ENCODE data around the gene EYA4.

Gene EYA4

DNA sequence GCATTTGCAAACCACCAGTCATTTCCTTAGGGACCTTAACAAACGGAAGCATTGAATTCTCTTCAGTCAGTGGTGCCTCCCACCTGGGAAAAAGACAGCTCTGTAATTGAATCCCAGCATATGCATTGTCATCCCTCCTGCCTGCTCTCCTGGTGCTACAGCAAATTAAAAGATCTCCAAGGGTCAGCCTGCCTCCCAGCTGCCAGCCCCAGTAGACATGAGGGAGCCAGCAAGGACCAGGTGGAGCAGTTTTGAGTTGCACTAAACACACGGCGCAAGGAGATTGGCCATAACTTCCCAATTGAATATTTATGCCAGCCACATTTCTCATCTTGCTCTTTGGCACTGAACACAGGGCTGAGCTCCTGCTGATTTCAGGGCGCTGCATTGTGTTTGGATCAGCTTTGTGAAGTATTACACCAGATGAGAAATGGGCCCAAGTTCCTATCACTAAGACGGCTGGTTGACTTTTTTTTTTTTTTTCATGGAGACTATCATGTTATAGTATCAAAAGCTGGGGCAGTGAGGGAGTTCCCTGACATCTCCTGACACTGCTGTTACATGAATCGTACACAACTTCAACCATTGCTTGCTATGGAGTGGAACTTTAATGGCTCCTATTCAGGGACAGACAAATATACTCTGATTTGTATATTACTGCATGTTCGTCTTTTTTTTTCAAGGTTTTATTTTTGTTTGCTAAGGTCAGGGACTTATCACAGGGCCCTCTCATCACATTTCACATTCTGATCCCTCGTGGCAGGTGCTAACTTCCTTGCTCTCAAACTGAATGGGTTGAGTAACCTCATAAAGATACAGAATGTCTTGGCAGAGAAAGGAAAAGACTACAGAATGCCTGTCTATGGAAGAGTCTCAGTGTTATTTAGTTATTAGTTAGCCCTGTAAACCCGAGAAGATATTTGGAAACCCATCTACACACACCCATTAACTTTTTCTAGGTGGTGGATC is 191.1 kb downstream of the EYA4 start:
- no peak overlapping the region for H3K27ac ChIP-seq
- TF ChIP-seq CTCF (IDR thresholded peaks at IDR 0.05), result no peak
- no peaks in the 10 kb centered on the region for H3K9me3 ChIP-seq
- intact Hi-C loops (cut with DNase I; ENCODE audit: low total_unique reads), result loop anchor here (5.0 kb wide), 1 partner anchor 1780 kb away; no protein-coding TSS in a partner anchor
- no peak overlapping the region for H3K4me3 ChIP-seq
- H3K36me3 ChIP-seq, result no peaks in the 10 kb centered on the region
- no peaks in the 10 kb centered on the region for H3K27me3 ChIP-seq
- DNase-seq, result no peak
- no peaks in the 10 kb centered on the region for H3K4me1 ChIP-seq

DNA sequence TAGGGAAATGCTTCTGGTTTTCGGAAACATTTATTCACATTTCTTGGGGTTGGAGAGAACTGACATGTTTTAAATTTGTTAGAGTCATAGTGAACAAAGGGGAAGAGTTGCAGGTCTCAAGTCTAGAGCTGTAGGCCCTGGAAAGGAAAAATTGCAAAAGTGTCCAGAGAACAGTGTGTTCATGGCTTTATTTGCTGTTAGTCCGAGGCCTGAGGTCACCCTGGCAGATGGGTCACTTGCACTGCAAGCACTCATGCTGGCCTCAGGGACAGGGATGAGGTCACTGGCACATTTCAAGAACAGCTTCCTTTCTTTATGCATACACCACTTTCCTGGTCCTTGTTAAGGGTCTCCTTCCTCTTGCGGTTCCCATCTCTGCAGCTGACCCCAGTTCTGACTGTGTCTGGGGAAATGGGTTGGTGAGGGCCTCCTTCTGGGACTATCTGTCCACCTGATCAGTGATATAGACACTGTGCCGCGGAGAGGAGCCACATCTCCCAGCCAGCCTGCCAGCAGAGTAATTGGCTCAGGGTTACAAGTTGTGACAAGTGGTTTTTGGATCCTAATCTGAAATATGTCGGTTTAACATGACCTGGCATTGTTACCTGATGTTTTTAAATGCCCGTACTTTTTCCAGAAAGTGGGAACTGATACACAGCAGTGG is 194.0 kb downstream of the EYA4 start:
- intact Hi-C loops (cut with DNase I; ENCODE audit: low total_unique reads), result no loop called here
- H3K27ac ChIP-seq, result no peak overlapping the region
- no peak overlapping the region for H3K4me3 ChIP-seq
- TF ChIP-seq CTCF (IDR thresholded peaks at IDR 0.05), result no peak
- no peaks in the 10 kb centered on the region for H3K9me3 ChIP-seq
- no peaks in the 10 kb centered on the region for H3K27me3 ChIP-seq
- no peak for DNase-seq
- no peaks in the 10 kb centered on the region for H3K36me3 ChIP-seq
- H3K4me1 ChIP-seq, result no peaks in the 10 kb centered on the region

- H3K36me3 ChIP-seq, result no peaks in the 10 kb centered on the region
- no peak overlapping the region for H3K27ac ChIP-seq
- no peak for TF ChIP-seq CTCF (IDR thresholded peaks at IDR 0.05)
- no peaks in the 10 kb centered on the region for H3K4me1 ChIP-seq
- intact Hi-C loops (cut with DNase I; ENCODE audit: low total_unique reads), result no loop called here
- no peaks in the 10 kb centered on the region for H3K27me3 ChIP-seq
- DNase-seq, result no peak
- no peak overlapping the region for H3K4me3 ChIP-seq
- H3K9me3 ChIP-seq, result no peaks in the 10 kb centered on the region
These were observed 195.5 kb downstream of the EYA4 start for GRCh38 chr6:133436652-133437051.

GRCh38 chr6:133441491-133441890 is 200.3 kb downstream of the EYA4 start:
- Histone ChIP-seq H3K4me3 (no peak overlapping the region), H3K27me3 (no peaks in the 10 kb centered on the region), H3K27ac (no peak overlapping the region), H3K9me3 (no peaks in the 10 kb centered on the region), H3K36me3 (no peaks in the 10 kb centered on the region), H3K4me1 (no peaks in the 10 kb centered on the region)
- TF ChIP-seq CTCF (IDR thresholded peaks at IDR 0.05), result no peak
- DNase-seq, result no peak
- intact Hi-C loops (cut with DNase I; ENCODE audit: low total_unique reads), result no loop called here

DNA sequence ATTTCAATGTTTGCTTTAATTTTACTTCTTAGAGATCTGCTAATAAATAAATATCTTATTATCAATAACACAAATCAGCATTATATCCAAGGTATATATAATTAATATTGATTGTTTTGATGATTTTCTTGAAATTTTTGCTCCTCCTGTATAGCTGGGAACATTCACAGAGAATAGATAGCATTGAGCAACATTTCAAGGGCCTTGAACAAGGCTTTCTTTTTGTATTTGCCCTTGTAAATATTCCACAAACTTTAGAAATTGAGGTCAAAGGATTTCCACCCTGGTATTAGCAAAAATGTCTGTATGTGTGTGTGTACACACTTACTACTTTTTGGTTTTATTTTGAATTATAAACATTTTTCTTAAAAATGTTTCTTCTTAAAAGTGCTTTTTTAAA is 205.6 kb downstream of the EYA4 start:
- no peak for TF ChIP-seq CTCF (IDR thresholded peaks at IDR 0.05)
- DNase-seq, result no peak
- H3K9me3 ChIP-seq, result no peaks in the 10 kb centered on the region
- no peaks in the 10 kb centered on the region for H3K4me1 ChIP-seq
- intact Hi-C loops (cut with DNase I; ENCODE audit: low total_unique reads), result no loop called here
- H3K36me3 ChIP-seq, result no peaks in the 10 kb centered on the region
- H3K27me3 ChIP-seq, result no peaks in the 10 kb centered on the region
- no peak overlapping the region for H3K4me3 ChIP-seq
- no peak overlapping the region for H3K27ac ChIP-seq

Measured in tibial artery (tissue), 4 donors.